ENCODE measurements around the gene SNAP47.

Gene SNAP47

GRCh38 chr1:227731696-227732585 is 3.3 kb upstream of the SNAP47 start:
- no peak for DNase-seq (ENCODE audit: low read depth in 2 of 2)

- no peak for DNase-seq (ENCODE audit: low read depth in 2 of 2)
These were observed 2.5 kb upstream of the SNAP47 start for GRCh38 chr1:227732586-227733308.

GRCh38 chr1:227733309-227733705 is 1.9 kb upstream of the SNAP47 start:
- DNase-seq (ENCODE audit: low read depth in 2 of 2) = no peak

- DNase-seq (ENCODE audit: low read depth in 2 of 2) = no peak
These were observed 1.3 kb upstream of the SNAP47 start for GRCh38 chr1:227733751-227734545.

- DNase-seq (ENCODE audit: low read depth in 2 of 2) = no peak
These were observed 734 bp upstream of the SNAP47 start for GRCh38 chr1:227734546-227734855.

GRCh38 chr1:227735539-227736285 is 477 bp downstream of the SNAP47 start:
- no peak for DNase-seq (ENCODE audit: low read depth in 2 of 2)

GRCh38 chr1:227736814-227737432 is 1.7 kb downstream of the SNAP47 start:
- no peak for DNase-seq (ENCODE audit: low read depth in 2 of 2)

GRCh38 chr1:227738820-227739219 is 3.6 kb downstream of the SNAP47 start:
- no peak for DNase-seq (ENCODE audit: low read depth in 2 of 2)

GRCh38 chr1:227739636-227740035 is 4.4 kb downstream of the SNAP47 start:
- no peak for DNase-seq (ENCODE audit: low read depth in 2 of 2)

GRCh38 chr1:227740401-227740960 is 5.2 kb downstream of the SNAP47 start:
- DNase-seq (ENCODE audit: low read depth in 2 of 2) = no peak

GRCh38 chr1:227741166-227741870 is 6.1 kb downstream of the SNAP47 start:
- DNase-seq (ENCODE audit: low read depth in 2 of 2) = no peak

GRCh38 chr1:227742738-227743715 is 7.8 kb downstream of the SNAP47 start:
- no peak for DNase-seq (ENCODE audit: low read depth in 2 of 2)

GRCh38 chr1:227744668-227745067 is 9.4 kb downstream of the SNAP47 start:
- no peak for DNase-seq (ENCODE audit: low read depth in 2 of 2)

- no peak for DNase-seq (ENCODE audit: low read depth in 2 of 2)
These were observed 10.5 kb downstream of the SNAP47 start for GRCh38 chr1:227745568-227746265.

- DNase-seq (ENCODE audit: low read depth in 2 of 2) = no peak
These were observed 11.4 kb downstream of the SNAP47 start for GRCh38 chr1:227746676-227747075.

- DNase-seq (ENCODE audit: low read depth in 2 of 2) = no peak
These were observed 12.1 kb downstream of the SNAP47 start for GRCh38 chr1:227747382-227747781.

- no peak for DNase-seq (ENCODE audit: low read depth in 2 of 2)
These were observed 12.8 kb downstream of the SNAP47 start for GRCh38 chr1:227747948-227748495.

Measured in stimulated activated CD4-positive, alpha-beta T cell treated with anti-CD3 and anti-CD28 coated beads, Interleukin-1b, Interleukin-23, amount 100 ng/mL, for 1 hour (primary cell).